ENCODE results near the gene TNFRSF13B. TPM values are rescaled to one million over a fixed set of nuclear protein-coding genes. Genes with fewer than 3 reads are reported as not detected.

The TNFRSF13B gene
- total and polyA plus RNA-seq, 10 of the 15 experiments (the other 5 are each of a cell fraction or from before 2014, with no cell fraction given): 15.5 to 231 (median 119) TPM

- no peak for TF ChIP-seq TCF7 (IDR thresholded peaks at IDR 0.05; ENCODE audit: borderline replicate concordance)
- TF ChIP-seq ELK1 (IDR thresholded peaks at IDR 0.05; ENCODE audit: low read depth, low read length): no peak
- no peak for TF ChIP-seq SMAD5 (IDR thresholded peaks at IDR 0.05; ENCODE audit: low read depth)
- no peak for TF ChIP-seq IKZF1 (conservative IDR thresholded peaks at IDR 0.05)
- TF ChIP-seq ZNF384 (IDR thresholded peaks at IDR 0.05; ENCODE audit: borderline replicate concordance, low read depth, low read length): no peak
- TF ChIP-seq NFYB (IDR thresholded peaks at IDR 0.05; ENCODE audit: insufficient read depth, low read depth, low read length): no peak
- no peak for TF ChIP-seq RELB (IDR thresholded peaks at IDR 0.05; ENCODE audit: low read depth)
- TF ChIP-seq SIX5 (IDR thresholded peaks at IDR 0.05; ENCODE audit: low read depth, low read length, severe bottlenecking): no peak
- TF ChIP-seq NFXL1 (IDR thresholded peaks at IDR 0.05; ENCODE audit: borderline replicate concordance): no peak
- TF ChIP-seq FOXM1 (IDR thresholded peaks at IDR 0.05; ENCODE audit: low read depth, low read length): no peak
- TF ChIP-seq ZZZ3 (IDR thresholded peaks at IDR 0.05; ENCODE audit: control insufficient read depth, insufficient read length, low read depth): no peak
- TF ChIP-seq SREBF2 (IDR thresholded peaks at IDR 0.05; ENCODE audit: low read length): no peak
Observed at GRCh38 chr17:16916557-16916920, 55.4 kb downstream of the TNFRSF13B start (continued).
